A549 (cell line): ENCODE measurements around the gene PEX16. TPM values are rescaled to one million over a fixed set of nuclear protein-coding genes. Genes with fewer than 3 reads are reported as not detected.

Experiments
- ATAC-seq, 2 experiments: fragments of 200-7000 bp in 1 of 2; fragments of >200 bp in 1 of 2; cut with Nextera tagmentation in 1 of 2; cut with Tn5 transposase in 1 of 2; 3 replicates each; pipeline versions ENCODE4 v1.8.0 to v1.9.1; 2018 to 2020; ENCODE audit warnings: mild to moderate bottlenecking in 1 of 2, moderate library complexity in 1 of 2
- CTCF ChIA-PET: fragments of 300-600 bp; sonication (Branson Sonifier 250); formaldehyde crosslinking; extraction: SDS; loops from one replicate; lab custom pipeline; 2021; ENCODE audit warnings: antibody characterized with exemption, inconsistent platforms; lab: Yijun Ruan, JAX
- POLR2A ChIA-PET: fragments of 350-600 bp; formaldehyde crosslinking; extraction: SDS; loops from one replicate; lab custom pipeline; 2021; ENCODE audit warnings: antibody characterized with exemption, inconsistent platforms; lab: Yijun Ruan, JAX
- DNase-seq, 2 experiments: peaks; one replicate each; pipeline versions ENCODE4 v3.0.0 to v3.0.0-alpha.2; 2011 to 2016; ENCODE audit warnings: low read depth in 1 of 2, low spot score in 1 of 2
- FAIRE-seq: peaks from 2 replicates; lab custom pipeline; 2011; peaks lifted over from hg19 to GRCh38; lab: Jason Lieb, UNC
- H3K27ac ChIP-seq, 2 experiments: fragments of >200 bp; sonication (Bioruptor Twin); formaldehyde crosslinking; 3 replicates each; pipeline ENCODE4 v1.5.1; 2016 to 2017
- H3K4me1 ChIP-seq: fragments of >200 bp; sonication (Bioruptor Twin); formaldehyde crosslinking; 3 replicates; pipeline ENCODE4 v1.6.1; 2016
- H3K4me2 ChIP-seq: fragments of >200 bp; sonication (Bioruptor Twin); formaldehyde crosslinking; 3 replicates; pipeline ENCODE4 v1.6.1; 2016
- H3K4me3 ChIP-seq: fragments of >200 bp; sonication (Bioruptor Twin); formaldehyde crosslinking; 3 replicates; pipeline ENCODE4 v1.5.1; 2016
- H3K9me3 ChIP-seq: fragments of >200 bp; sonication (Bioruptor Twin); formaldehyde crosslinking; 3 replicates; pipeline ENCODE4 v1.6.1; 2016
- ATOH8 ChIP-seq: fragments of 250-450 bp; sonication (Bioruptor Pico); IDR thresholded peaks from 2 replicates; pipeline ENCODE4 v1.5.0; 2020; ENCODE audit warnings: low read depth, mild to moderate bottlenecking, moderate library complexity
- BCL3 ChIP-seq: fragments of >200 bp; sonication (Bioruptor Twin); formaldehyde crosslinking; IDR thresholded peaks from 3 replicates; pipeline ENCODE4 v1.6.1; 2016
- CHD4 ChIP-seq: fragments of 200-600 bp; sonication (generic); IDR thresholded peaks from 2 replicates; pipeline ENCODE4 v1.6.1; 2016; ENCODE audit warnings: antibody characterized with exemption, mild to moderate bottlenecking, borderline replicate concordance
- EHF ChIP-seq: fragments of 250-450 bp; sonication (Bioruptor Pico); IDR thresholded peaks from 2 replicates; pipeline ENCODE4 v1.5.0; 2020; ENCODE audit warnings: mild to moderate bottlenecking
- EHMT2 ChIP-seq: fragments of 200-600 bp; sonication (generic); IDR thresholded peaks from 2 replicates; pipeline ENCODE4 v1.6.1; 2016; ENCODE audit warnings: antibody characterized with exemption, low read depth, mild to moderate bottlenecking, moderate library complexity
- FOSL2 ChIP-seq, 2 experiments: fragments of 450-650 bp in 1 of 2; fragments of >200 bp in 1 of 2; sonication (Bioruptor Twin) in 1 of 2; formaldehyde crosslinking; IDR thresholded peaks; 2 replicates each; pipeline versions ENCODE4 v1.5.0 to v1.6.1; 2016 to 2020; ENCODE audit warnings: mild to moderate bottlenecking in 1 of 2, moderate library complexity in 1 of 2
- HDAC2 ChIP-seq: fragments of 200-600 bp; sonication (generic); IDR thresholded peaks from 2 replicates; pipeline ENCODE4 v1.6.1; 2016
- HES2 ChIP-seq: fragments of >200 bp; sonication (Bioruptor Twin); formaldehyde crosslinking; IDR thresholded peaks from 2 replicates; pipeline ENCODE4 v1.6.1; 2016
- HEYL ChIP-seq: fragments of 250-450 bp; sonication (Bioruptor Pico); IDR thresholded peaks from 2 replicates; pipeline ENCODE4 v1.8.0; 2021; ENCODE audit warnings: mild to moderate bottlenecking, moderate library complexity
- HOXA7 ChIP-seq: fragments of 250-450 bp; sonication (Bioruptor Pico); IDR thresholded peaks from 2 replicates; pipeline ENCODE4 v1.5.0; 2020; ENCODE audit warnings: mild to moderate bottlenecking, moderate library complexity
- HOXB5 ChIP-seq: fragments of 250-450 bp; sonication (Bioruptor Pico); IDR thresholded peaks from 2 replicates; pipeline ENCODE4 v1.5.0; 2020; ENCODE audit warnings: mild to moderate bottlenecking, moderate library complexity
- JUN ChIP-seq, 2 experiments: fragments of >200 bp; sonication (Bioruptor Twin); formaldehyde crosslinking; IDR thresholded peaks; 2 replicates in 1 of 2; 3 replicates in 1 of 2; pipeline ENCODE4 v1.6.1; 2016 to 2017
- KDM1A ChIP-seq: fragments of 200-600 bp; sonication (generic); IDR thresholded peaks from 2 replicates; pipeline ENCODE4 v1.6.1; 2016; ENCODE audit warnings: low read depth, mild to moderate bottlenecking
- KDM5A ChIP-seq: fragments of 200-600 bp; sonication (generic); IDR thresholded peaks from 2 replicates; pipeline ENCODE4 v1.6.1; 2016; ENCODE audit warnings: antibody characterized with exemption, mild to moderate bottlenecking
- MAFK ChIP-seq: fragments of 450-650 bp; IDR thresholded peaks from 2 replicates; pipeline ENCODE4 v1.6.1; 2014; ENCODE audit not compliant: partially characterized antibody
- MYC ChIP-seq: IDR thresholded peaks from 2 replicates; pipeline ENCODE4 v1.6.1; 2012; ENCODE audit warnings: mild to moderate bottlenecking, inconsistent platforms, low read length, improper control_type of control experiment, borderline replicate concordance
- POLR2A ChIP-seq: IDR thresholded peaks from 2 replicates; pipeline ENCODE4 v1.6.1; 2012; ENCODE audit warnings: mild to moderate bottlenecking, low read length
- POLR2AphosphoS2 ChIP-seq: conservative IDR thresholded peaks from 2 replicates; pipeline ENCODE4 v1.6.1; 2012; ENCODE audit warnings: low read length, improper control_type of control experiment, inconsistent platforms
- RARB ChIP-seq: fragments of 250-450 bp; sonication (Bioruptor Pico); IDR thresholded peaks from 2 replicates; pipeline ENCODE4 v1.8.0; 2021; ENCODE audit warnings: mild to moderate bottlenecking, moderate library complexity
- RCOR1 ChIP-seq: fragments of 150-350 bp; IDR thresholded peaks from 2 replicates; pipeline ENCODE4 v1.6.1; 2014; ENCODE audit warnings: antibody characterized with exemption, low read length, low read depth
- RFX5 ChIP-seq: fragments of 450-650 bp; IDR thresholded peaks from 2 replicates; pipeline ENCODE4 v1.7.1; 2014; ENCODE audit warnings: antibody characterized with exemption, mild to moderate bottlenecking, moderate library complexity
- RNF2 ChIP-seq: fragments of 200-600 bp; sonication (generic); IDR thresholded peaks from 2 replicates; pipeline ENCODE4 v1.6.1; 2016; ENCODE audit warnings: low read depth, mild to moderate bottlenecking, antibody characterized with exemption, moderate library complexity, borderline replicate concordance
- SREBF2 ChIP-seq: fragments of 450-650 bp; IDR thresholded peaks from 2 replicates; pipeline ENCODE4 v1.6.1; 2014; ENCODE audit warnings: mild to moderate bottlenecking, moderate library complexity
- USF2 ChIP-seq: fragments of 450-650 bp; IDR thresholded peaks from 2 replicates; pipeline ENCODE4 v1.6.1; 2014; ENCODE audit warnings: antibody characterized with exemption
- ZC3H11A ChIP-seq: fragments of 450-650 bp; IDR thresholded peaks from 2 replicates; pipeline ENCODE4 v1.6.1; 2014; ENCODE audit warnings: antibody characterized with exemption, mild to moderate bottlenecking
- ZFP36 ChIP-seq: fragments of 450-650 bp; IDR thresholded peaks from 2 replicates; pipeline ENCODE4 v1.6.1; 2014; ENCODE audit warnings: borderline replicate concordance; ENCODE audit not compliant: partially characterized antibody
- ZNF302 ChIP-seq: fragments of 250-450 bp; sonication (Bioruptor Pico); IDR thresholded peaks from 2 replicates; pipeline ENCODE4 v1.9.0; 2021; ENCODE audit warnings: inconsistent platforms, mild to moderate bottlenecking, moderate library complexity
- WGBS: methylation state at CpG from one replicate; pipeline ENCODE4 v1.1.6; 2017; ENCODE audit errors: missing lambda C conversion rate; 5-methylcytosine and 5-hydroxymethylcytosine counted together
- polyA plus RNA-seq, 4 experiments: library from polyadenylated mRNA; depleted of rRNA in 3 of 4; stranded (reverse); fragments of >200 nt; fragmentation: RNase III in 1 of 4; extraction: RNeasy Plus Mini Kit Qiagen cat#74134 plus additional on column Dnase treatment in 1 of 4; gene quantifications; 2 replicates in 3 of 4; 3 replicates in 1 of 4; pipeline ENCODE4 v1.2.3, GENCODE V29; 2011 to 2017

PEX16 gene
- polyA plus RNA-seq, 2 of the 4 experiments (the other 2 are of a cell fraction) = 18.2 to 20.2 TPM

- 93% methylated on average over 7 of the region's 7 CpGs for WGBS
- H3K4me1 ChIP-seq = no peaks in the 10 kb centered on the region
- TF ChIP-seq BCL3 = no peak
- no peak for TF ChIP-seq ZC3H11A
- no peak for TF ChIP-seq HEYL
- TF ChIP-seq KDM5A = no peak
- TF ChIP-seq FOSL2 (IDR thresholded peaks at IDR 0.05) = no peak
- TF ChIP-seq FOSL2 (CRISPR knock-in tag; IDR thresholded peaks at IDR 0.05) = no peak
- TF ChIP-seq ATOH8 (CRISPR knock-in tag) = no peak
- no peak for TF ChIP-seq HDAC2
- TF ChIP-seq CHD4 = no peak
- no peak for TF ChIP-seq HES2
- no peak for TF ChIP-seq RARB (CRISPR knock-in tag)
- TF ChIP-seq ZFP36 = no peak
- no peak for TF ChIP-seq USF2
- TF ChIP-seq EHMT2 = no peak
- TF ChIP-seq EHF = no peak
- TF ChIP-seq, all 56 proteins: peak for 0
- no peak for DNase-seq
- FAIRE-seq = no peak
- no peak for ATAC-seq
- Histone ChIP-seq H3K27ac (no peak overlapping the region), H3K4me2 (no peak overlapping the region), H3K9me3 (no peaks in the 10 kb centered on the region), H3K4me3 (no peak overlapping the region)
- ChIA-PET POLR2A (no interaction called here), CTCF (no interaction called here)
These were observed 44.1 kb upstream of the PEX16 start for GRCh38 chr11:45961751-45962240.

GRCh38 chr11:45960387-45961095, 42.9 kb upstream of the PEX16 start:
- ATAC-seq (no peak), FAIRE-seq (no peak), DNase-seq (no peak)
- WGBS = 85% methylated on average over 4 of the region's 4 CpGs
- ChIA-PET CTCF (no interaction called here), POLR2A (no interaction called here)
- Histone ChIP-seq H3K27ac (no peak overlapping the region), H3K4me1 (no peaks in the 10 kb centered on the region), H3K4me2 (no peak overlapping the region), H3K9me3 (no peaks in the 10 kb centered on the region), H3K4me3 (no peak overlapping the region)
- TF ChIP-seq CHD4 = no peak

- Histone ChIP-seq H3K4me3 (no peak overlapping the region), H3K9me3 (no peaks in the 10 kb centered on the region), H3K4me1 (no peaks in the 10 kb centered on the region), H3K27ac (no peak overlapping the region), H3K4me2 (no peak overlapping the region)
- TF ChIP-seq RNF2 (no peak), HOXA7 (no peak), HEYL (no peak), ZNF302 (CRISPR knock-in tag) (no peak), MYC (no peak), MAFK (no peak), HES2 (no peak), JUN (IDR thresholded peaks at IDR 0.05) (no peak), HDAC2 (no peak), POLR2A (no peak), HOXB5 (CRISPR knock-in tag) (no peak), SREBF2 (no peak), POLR2AphosphoS2 (no peak), RCOR1 (no peak), ATOH8 (CRISPR knock-in tag) (no peak), EHMT2 (no peak), RFX5 (no peak), KDM1A (no peak), ZC3H11A (no peak)
- CTCF ChIA-PET = interaction anchor here (1.1 to 1.7 kb wide), 2 partner anchors 11 to 33 kb away, joined by 5 to 6 read pairs; no protein-coding TSS in a partner anchor
- 95% methylated on average over 1 of the region's 1 CpG for WGBS
- POLR2A ChIA-PET = no interaction called here
- ATAC-seq (no peak), FAIRE-seq (no peak), DNase-seq (no peak)
These were observed 42.2 kb upstream of the PEX16 start for GRCh38 chr11:45959851-45960250.
